ENCODE data around the gene KLHDC9.
A peak's percentile ranks its signal among the peaks of the same experiment; 100 is the strongest.

The KLHDC9 gene

DNA sequence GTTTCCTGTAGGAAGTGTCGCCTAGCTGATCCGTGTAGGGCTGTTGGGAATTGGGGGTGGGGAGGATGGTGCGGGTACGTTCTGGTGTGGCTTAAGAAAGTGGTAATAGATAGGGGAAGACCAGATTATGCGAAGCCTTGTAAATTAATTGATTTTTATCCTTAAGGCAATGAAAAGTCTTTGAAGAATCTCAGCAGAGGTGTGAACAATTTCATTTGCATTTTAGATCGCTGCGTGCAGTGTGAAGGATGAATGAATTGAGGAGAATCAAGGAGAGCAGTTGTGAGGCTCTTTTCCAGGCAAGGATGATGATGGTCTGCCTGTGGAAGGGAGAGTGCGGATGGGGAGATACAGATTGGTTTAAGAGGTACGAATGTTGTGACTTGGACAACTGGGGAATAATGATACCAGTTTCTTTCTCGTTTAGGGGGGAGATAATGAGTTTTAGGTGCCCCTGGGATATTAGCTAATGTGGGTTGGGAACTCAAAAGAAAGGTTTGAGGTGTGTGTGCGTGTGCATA, 35.1 kb downstream of the KLHDC9 start:
- no peak for DNase-seq

DNA sequence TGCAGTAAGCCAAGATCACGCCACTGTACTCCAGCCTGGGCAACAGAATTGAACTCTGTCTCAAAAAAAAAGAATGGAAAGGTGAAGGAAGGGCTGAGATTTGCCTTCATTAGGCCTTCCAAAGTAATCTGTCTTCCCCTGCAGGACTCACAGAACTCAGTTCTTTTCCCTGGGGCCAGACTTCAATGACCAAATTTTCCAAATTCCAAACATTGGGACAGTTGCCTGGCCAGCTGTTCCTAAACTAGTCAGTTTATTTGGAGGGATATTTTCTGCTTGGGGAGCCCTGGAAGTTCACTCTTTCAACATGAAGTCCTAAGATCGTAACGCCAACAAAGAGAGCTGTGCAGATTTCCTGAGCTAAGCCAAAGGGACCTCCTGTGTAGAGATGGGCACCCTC, 39.7 kb downstream of the KLHDC9 start:
- DNase-seq: no peak

DNA sequence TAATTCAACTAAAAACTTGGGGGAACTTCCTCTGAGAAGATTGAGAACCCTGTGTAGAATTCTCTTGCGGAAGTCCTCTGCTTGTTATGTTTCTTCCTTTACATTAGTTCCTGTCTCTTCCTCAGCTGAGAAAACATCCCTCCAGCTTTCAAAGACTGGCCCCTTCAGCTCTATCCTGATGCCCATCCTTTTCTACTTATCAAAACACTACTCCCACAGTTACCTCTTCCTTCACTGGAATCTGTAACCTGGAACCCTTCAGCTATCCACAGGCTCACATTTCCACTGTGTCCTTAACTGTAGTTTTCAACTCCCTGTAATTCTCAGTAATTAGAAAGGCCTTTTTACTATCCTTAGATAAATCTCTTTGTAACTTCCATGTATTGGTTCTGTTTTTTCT, 40.3 kb downstream of the KLHDC9 start:
- DNase-seq: no peak

DNA sequence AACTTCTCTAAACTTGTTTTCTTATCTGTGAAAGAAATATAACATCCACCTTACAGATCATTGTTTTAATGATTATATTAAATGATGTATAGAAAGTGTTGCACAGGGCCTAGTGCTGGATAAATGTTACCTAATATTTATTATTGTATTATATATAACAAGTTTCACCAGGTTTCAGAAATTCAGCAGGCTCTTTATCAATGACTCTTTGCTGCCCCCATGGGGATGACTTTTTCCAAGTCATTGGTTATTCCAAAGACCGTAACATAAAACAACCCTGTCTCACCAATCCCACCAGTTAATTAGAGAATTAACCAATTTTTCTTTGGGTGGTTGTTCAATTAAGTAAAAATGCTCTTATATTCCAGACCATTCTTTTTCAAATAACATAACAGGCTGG, 41.6 kb downstream of the KLHDC9 start:
- DNase-seq: peak; percentile 47

DNA sequence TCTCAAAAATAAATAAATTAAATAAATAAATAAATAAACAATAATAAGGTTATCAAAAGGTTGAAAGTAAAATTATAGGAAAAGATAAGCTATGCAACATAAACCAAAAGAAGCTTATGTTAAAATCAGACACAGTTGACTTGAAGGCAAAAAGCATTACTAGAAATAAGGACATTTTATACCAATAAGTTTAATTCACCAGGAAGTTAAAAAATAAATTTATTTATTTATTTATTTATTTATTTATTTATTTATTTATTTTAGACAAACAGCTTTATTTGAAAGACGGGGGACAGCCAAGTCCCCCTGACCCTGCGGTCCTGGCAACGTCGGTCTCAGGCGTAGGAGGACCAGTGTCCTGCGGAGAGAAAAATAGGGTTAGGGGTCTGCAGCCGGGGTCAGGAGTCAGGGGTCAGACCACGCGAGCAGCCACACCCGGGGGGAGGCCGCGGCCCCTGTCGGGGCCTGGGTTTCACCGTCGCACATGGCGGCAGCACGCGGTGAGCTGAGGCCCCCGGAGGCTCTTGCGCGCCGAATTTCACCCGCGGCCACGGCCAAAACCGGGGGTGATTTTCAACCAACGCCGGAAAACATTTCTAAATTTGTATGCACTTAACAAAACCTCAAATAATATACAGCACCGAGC, 42.7 kb downstream of the KLHDC9 start:
- no peak for DNase-seq

DNA sequence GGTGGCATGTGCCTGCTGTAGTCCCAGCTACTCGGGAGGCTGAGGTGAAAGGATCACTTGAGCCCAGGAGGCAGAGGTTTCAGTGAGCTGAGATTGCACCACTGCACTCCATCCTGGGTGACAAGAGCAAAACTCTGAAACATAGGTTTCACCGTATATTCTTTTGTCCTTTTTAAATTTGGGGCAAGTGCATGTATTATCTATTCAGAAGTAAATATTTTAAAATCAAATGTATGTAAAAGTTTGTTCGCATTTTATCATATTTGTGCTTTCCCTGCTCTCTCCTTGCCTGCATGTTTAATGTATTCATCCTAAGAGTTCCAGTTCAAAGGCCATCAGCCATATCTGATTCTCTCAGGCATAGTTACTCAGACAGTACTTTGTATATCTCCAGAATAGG, 47.7 kb downstream of the KLHDC9 start:
- DNase-seq: no peak

Measured in activated naive CD4-positive, alpha-beta T cell treated with anti-CD3 and anti-CD28 coated beads, Interleukin-2, amount 50 U/mL, for 16 hours (primary cell).